SU-DHL-6 (cell line): ENCODE data around the gene EFCAB6.

Experiments
- CTCF ChIP-seq: fragments of 200-600 bp; sonication (generic); IDR thresholded peaks from one replicate; pipeline ENCODE4 v1.5.1; 2017; ENCODE audit warnings: antibody characterized with exemption, mild to moderate bottlenecking, low read length, moderate library complexity; ENCODE audit not compliant: insufficient read depth, poor library complexity, severe bottlenecking
- EZH2phosphoT487 ChIP-seq: fragments of 200-600 bp; sonication (generic), shearing (Covaris generic); conservative IDR thresholded peaks from 2 replicates; pipeline ENCODE4 v1.6.1; 2018; ENCODE audit warnings: mild to moderate bottlenecking, antibody characterized with exemption, low read length, moderate library complexity, mixed read lengths

- TF ChIP-seq CTCF = no peak
- no peak for TF ChIP-seq EZH2phosphoT487
Observed at GRCh38 chr22:43488937-43489336, 323.2 kb downstream of the EFCAB6 start.
